HG03342 (cell line): Measurements from ENCODE around the gene GET4.

Source experiments
- ATAC-seq: cut with Tn5 transposase; IDR thresholded peaks from one replicate; pipeline ENCODE4 v1.9.1; 2021; ENCODE audit warnings: mild to moderate bottlenecking, moderate library complexity; ENCODE audit not compliant: unreplicated experiment

GET4 gene

GRCh38 chr7:897771-898376 lies 21.5 kb downstream of the GET4 start:
- ATAC-seq = no peak

GRCh38 chr7:898460-898854 lies 22.1 kb downstream of the GET4 start:
- ATAC-seq = no peak

- ATAC-seq = no peak
These were observed 22.7 kb downstream of the GET4 start for GRCh38 chr7:898855-899681.

- ATAC-seq = no peak
These were observed 23.5 kb downstream of the GET4 start for GRCh38 chr7:899806-900205.

GRCh38 chr7:900331-901040 lies 24.1 kb downstream of the GET4 start:
- no peak for ATAC-seq

- ATAC-seq = no peak
These were observed 24.7 kb downstream of the GET4 start for GRCh38 chr7:901041-901387.

- ATAC-seq = no peak
These were observed 25.2 kb downstream of the GET4 start for GRCh38 chr7:901388-902154.

- no peak for ATAC-seq
These were observed 26.6 kb downstream of the GET4 start for GRCh38 chr7:902996-903395.

- ATAC-seq = no peak
These were observed 27.8 kb downstream of the GET4 start for GRCh38 chr7:903921-904755.

GRCh38 chr7:904847-905246 lies 28.5 kb downstream of the GET4 start:
- ATAC-seq = no peak

- ATAC-seq = no peak
These were observed 30.4 kb downstream of the GET4 start for GRCh38 chr7:906776-907157.

GRCh38 chr7:907158-907980 lies 31.0 kb downstream of the GET4 start:
- no peak for ATAC-seq

GRCh38 chr7:908159-908581 lies 31.8 kb downstream of the GET4 start:
- ATAC-seq = peak; percentile 8

GRCh38 chr7:908591-909357 lies 32.4 kb downstream of the GET4 start:
- ATAC-seq = peak; percentile 72

GRCh38 chr7:909358-910329 lies 33.3 kb downstream of the GET4 start:
- no peak for ATAC-seq

- no peak for ATAC-seq
These were observed 34.1 kb downstream of the GET4 start for GRCh38 chr7:910441-910861.

GRCh38 chr7:910931-911431 lies 34.6 kb downstream of the GET4 start:
- no peak for ATAC-seq
